Gastroesophageal sphincter (tissue), 2 donors: ENCODE data around the gene TBL2.

Source experiments
- EP300 ChIP-seq: sonication (generic); formaldehyde crosslinking; IDR thresholded peaks from one replicate; pipeline ENCODE4 v1.6.1; 2017; ENCODE audit warnings: antibody characterized with exemption, mild to moderate bottlenecking
- POLR2A ChIP-seq, 2 donors: fragments of 450-650 bp; IDR thresholded peaks; one replicate each; pipeline ENCODE4 v1.6.1; 2017; ENCODE audit warnings: antibody characterized with exemption in 2 of 2, mild to moderate bottlenecking in 2 of 2, moderate library complexity in 1 of 2
- POLR2AphosphoS5 ChIP-seq: sonication (generic); formaldehyde crosslinking; IDR thresholded peaks from one replicate; pipeline ENCODE4 v1.6.1; 2017; ENCODE audit warnings: antibody characterized with exemption

- TF ChIP-seq POLR2A (IDR thresholded peaks at IDR 0.05) (no peak), EP300 (no peak), POLR2AphosphoS5 (no peak)
Observed at GRCh38 chr7:73612598-73613269, 34.4 kb upstream of the TBL2 start.
